ENCODE measurements around the gene HIPK1.

The HIPK1 gene

DNA sequence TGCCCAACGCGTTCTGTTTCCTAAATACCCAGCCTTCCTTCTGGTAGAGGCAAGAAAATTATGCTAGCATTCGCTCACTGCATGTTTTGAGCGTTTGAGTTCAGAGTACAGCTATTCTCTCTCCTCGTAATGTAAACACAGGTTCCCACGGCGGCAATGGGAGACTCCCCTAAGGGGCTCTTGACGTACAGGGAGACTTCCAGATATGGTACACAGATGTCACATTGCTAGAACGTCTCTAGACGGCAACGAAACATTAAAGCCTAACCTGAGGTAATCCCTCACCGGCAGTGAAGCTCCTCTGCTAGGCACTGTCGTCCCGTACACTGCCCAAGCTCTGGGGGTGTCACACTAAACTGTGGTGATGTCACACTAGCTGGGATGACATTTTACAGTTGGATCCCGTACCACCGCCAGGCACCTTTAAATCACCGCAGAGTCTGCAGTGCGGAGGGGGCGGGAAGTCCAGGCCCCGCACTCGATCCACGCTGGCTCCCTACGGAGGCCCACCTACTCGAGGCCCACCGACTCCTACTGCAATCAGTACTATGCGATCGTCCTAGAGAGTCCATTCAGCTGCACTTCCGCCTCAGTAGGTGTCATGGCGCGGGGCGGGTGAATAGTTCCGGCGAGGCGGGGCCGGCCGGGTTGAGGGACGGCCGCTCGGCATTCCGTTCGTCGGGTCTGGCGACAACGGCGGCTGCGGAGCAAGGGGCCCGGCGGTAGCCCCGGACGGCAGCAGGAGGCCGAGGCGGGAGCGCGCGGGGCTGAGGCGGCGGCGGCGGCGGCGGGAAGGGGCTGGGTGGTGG lies at the start of gene HIPK1:
Gene HIPK1 (plus strand): TSS at position 384 of the 809 bp plus-strand sequence.
- H3K4me3 ChIP-seq (ENCODE audit: low read depth, low read length), result peak within 1 kb of the TSS; percentile 79
- TF ChIP-seq, protein P1, sequence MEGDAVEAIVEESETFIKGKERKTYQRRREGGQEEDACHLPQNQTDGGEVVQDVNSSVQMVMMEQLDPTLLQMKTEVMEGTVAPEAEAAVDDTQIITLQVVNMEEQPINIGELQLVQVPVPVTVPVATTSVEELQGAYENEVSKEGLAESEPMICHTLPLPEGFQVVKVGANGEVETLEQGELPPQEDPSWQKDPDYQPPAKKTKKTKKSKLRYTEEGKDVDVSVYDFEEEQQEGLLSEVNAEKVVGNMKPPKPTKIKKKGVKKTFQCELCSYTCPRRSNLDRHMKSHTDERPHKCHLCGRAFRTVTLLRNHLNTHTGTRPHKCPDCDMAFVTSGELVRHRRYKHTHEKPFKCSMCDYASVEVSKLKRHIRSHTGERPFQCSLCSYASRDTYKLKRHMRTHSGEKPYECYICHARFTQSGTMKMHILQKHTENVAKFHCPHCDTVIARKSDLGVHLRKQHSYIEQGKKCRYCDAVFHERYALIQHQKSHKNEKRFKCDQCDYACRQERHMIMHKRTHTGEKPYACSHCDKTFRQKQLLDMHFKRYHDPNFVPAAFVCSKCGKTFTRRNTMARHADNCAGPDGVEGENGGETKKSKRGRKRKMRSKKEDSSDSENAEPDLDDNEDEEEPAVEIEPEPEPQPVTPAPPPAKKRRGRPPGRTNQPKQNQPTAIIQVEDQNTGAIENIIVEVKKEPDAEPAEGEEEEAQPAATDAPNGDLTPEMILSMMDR (IDR thresholded peaks at IDR 0.05; ENCODE audit: insufficient read depth, low read depth, low read length, missing control alignments), result no peak
- peak; percentile 93 for DNase-seq (ENCODE audit: low read depth)

DNA sequence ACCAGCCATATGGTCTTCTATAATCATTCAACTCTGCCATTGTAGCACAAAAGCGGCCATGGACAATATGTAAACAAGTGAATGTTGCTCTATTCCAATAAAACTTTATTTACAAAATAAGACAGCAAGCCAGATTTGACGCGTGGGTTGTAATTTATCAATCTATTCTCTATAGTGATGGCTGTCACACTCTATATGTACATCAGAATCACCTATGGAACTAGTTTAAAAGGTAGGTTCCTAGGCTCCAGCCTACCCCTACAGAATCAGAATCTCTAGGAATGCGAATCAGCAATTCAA lies 49.4 kb upstream of the HIPK1 start:
- DNase-seq (ENCODE audit: low read depth), result no peak
- TF ChIP-seq, protein P1 (IDR thresholded peaks at IDR 0.05; ENCODE audit: insufficient read depth, low read depth, low read length, missing control alignments), result no peak
- H3K4me3 ChIP-seq (ENCODE audit: low read depth, low read length), result no peak overlapping the region

- no peak for DNase-seq (ENCODE audit: low read depth)
- TF ChIP-seq, protein P1 (IDR thresholded peaks at IDR 0.05; ENCODE audit: insufficient read depth, low read depth, low read length, missing control alignments), result no peak
- H3K4me3 ChIP-seq (ENCODE audit: low read depth, low read length), result no peak overlapping the region
Observed at GRCh38 chr1:113881661-113882060, 47.5 kb upstream of the HIPK1 start.

DNA sequence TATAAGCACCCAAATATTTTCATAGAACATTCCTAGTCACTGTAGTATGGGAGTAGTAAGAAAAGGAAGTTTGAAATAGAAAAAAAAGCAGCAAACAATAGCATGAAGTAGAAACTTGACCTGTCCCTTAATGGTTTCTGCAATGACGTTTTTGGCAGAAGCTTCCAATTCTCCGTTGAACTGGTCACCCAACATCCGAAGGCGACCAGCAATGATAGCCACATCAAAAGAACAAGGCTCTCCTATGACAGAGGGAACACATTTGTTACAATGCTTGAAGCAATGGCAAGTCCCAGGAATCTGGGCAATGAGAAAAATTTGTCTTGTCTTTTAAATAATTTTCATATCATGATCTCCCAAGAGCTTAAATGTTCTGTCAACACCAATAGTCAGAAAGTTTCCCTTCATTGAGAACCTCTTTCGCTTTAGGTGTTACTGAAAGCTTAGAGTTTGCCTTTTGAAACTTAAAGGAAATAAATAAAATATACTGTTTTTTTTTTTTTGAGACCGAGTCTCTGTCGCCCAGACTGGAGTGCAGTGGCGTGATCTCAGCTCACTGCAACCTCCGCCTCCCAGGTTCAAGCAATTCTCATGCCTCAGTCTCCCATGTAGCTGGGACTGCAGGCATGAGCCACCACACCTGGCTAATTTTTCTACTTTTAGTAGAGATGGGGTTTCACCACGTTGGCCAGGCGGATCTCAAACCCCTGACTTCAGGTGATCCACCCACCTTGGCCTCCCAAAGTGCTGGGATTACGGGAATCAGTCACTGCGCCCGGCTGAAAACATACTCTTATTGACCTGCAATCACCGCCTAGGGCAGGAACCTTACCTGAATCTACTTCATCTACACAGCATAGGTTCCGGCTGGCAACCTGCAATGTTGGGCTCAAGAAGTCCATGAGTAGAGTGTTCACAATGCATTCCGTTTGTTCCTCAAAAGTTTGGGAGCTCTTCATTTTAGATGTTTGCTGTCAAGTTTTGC lies 42.4 kb upstream of the HIPK1 start:
- TF ChIP-seq, protein P1 (IDR thresholded peaks at IDR 0.05; ENCODE audit: insufficient read depth, low read depth, low read length, missing control alignments), result no peak
- no peak overlapping the region for H3K4me3 ChIP-seq (ENCODE audit: low read depth, low read length)
- DNase-seq (ENCODE audit: low read depth), result no peak

DNA sequence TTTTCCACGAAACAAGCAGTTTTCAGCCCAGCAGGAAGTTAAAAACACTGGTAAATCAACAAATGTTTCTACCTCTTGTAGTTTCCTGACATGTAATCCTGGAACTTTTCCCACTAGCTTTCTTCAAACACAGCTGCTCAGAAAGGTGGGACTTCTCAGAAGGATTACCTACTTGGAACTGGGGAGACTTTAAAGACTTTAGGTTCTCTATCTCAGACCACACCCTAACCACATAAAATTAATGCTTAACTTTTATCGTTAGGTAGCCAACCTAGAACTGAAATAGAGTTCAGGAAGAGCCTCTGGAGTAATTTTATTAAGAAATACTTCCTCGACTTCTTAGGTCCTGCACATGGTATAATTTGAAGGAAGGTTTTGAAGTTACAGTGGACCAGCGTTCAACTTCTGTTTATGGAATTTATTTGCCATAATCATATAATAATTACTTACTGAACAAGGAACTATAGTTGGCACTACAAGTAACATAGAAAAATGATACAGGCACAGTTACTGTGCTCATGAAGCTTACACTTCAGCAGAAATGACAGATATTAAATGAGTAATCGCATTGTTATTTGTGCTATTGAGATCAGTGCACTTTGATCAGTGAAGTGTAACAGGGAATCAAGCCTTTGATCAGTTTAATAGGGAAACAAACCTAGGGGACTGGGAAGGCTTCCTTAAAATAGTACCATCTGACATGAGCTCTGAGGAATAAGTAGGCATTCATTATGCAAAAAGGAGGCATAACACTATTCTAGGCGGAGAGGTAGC lies 41.5 kb upstream of the HIPK1 start, which contains the start of gene BCL2L15:
Gene BCL2L15 (minus strand): TSS at position 180 of the 774 bp plus-strand sequence. CDS start 206 bp downstream, outside the sequence.
- TF ChIP-seq, protein P1 (IDR thresholded peaks at IDR 0.05; ENCODE audit: insufficient read depth, low read depth, low read length, missing control alignments), result no peak
- H3K4me3 ChIP-seq (ENCODE audit: low read depth, low read length), result no peak within 1 kb of the TSS
- no peak for DNase-seq (ENCODE audit: low read depth)

DNA sequence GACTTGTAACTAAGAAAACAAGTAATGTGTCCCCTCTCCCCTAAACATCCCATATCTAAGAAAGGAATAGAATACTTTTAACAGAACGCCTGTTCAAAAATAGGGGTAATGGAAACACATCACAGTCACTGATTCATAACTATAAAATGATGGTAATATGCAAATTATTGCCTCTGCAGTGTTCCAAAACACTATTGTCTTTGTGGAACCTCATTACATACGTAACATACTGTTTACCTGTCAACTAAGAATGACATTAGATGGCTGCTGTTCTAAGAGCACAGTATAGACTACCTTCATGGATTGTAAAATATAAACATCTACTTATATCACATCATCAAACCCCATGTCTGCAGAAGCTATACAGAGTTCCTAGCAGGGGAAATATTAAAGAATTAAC lies 38.3 kb upstream of the HIPK1 start:
- H3K4me3 ChIP-seq (ENCODE audit: low read depth, low read length), result no peak overlapping the region
- TF ChIP-seq, protein P1 (IDR thresholded peaks at IDR 0.05; ENCODE audit: insufficient read depth, low read depth, low read length, missing control alignments), result no peak
- no peak for DNase-seq (ENCODE audit: low read depth)

Measured in GM12865 (cell line).